Testis (tissue), 3 donors: ENCODE data around the gene SERPINA1. TPM values are rescaled to one million over a fixed set of nuclear protein-coding genes. Genes with fewer than 3 reads are reported as not detected.
A peak's percentile ranks its signal among the peaks of the same experiment; 100 is the strongest.

Experiments
- DNase-seq: peaks from one replicate; pipeline ENCODE4 v3.0.0-alpha.2; 2019
- H3K27ac ChIP-seq, 2 donors: fragments of 200-600 bp; sonication (generic); one replicate each; pipeline ENCODE4 v1.5.1; 2019
- H3K27me3 ChIP-seq: fragments of 200-600 bp; sonication (generic); one replicate; pipeline ENCODE4 v1.5.1; 2019
- H3K36me3 ChIP-seq: fragments of 200-600 bp; sonication (generic); one replicate; pipeline ENCODE4 v1.5.1; 2017; ENCODE audit warnings: low read depth; ENCODE audit errors: missing control alignments
- H3K4me1 ChIP-seq: fragments of 200-600 bp; sonication (generic); one replicate; pipeline ENCODE4 v1.5.1; 2019
- H3K4me3 ChIP-seq, 2 donors: fragments of 200-600 bp; sonication (generic); one replicate each; pipeline ENCODE4 v1.5.1; 2017 to 2019
- H3K9me3 ChIP-seq: fragments of 200-600 bp; sonication (generic); one replicate; pipeline ENCODE4 v1.5.1; 2017
- POLR2A ChIP-seq: fragments of 450-650 bp; IDR thresholded peaks from one replicate; pipeline ENCODE4 v1.6.1; 2017; ENCODE audit warnings: antibody characterized with exemption, mild to moderate bottlenecking, moderate library complexity
- WGBS, 2 donors: methylation state at CpG; one replicate each; pipeline ENCODE4 v1.1.5; 2018; 5-methylcytosine and 5-hydroxymethylcytosine counted together
- intact Hi-C: fragments of 100-400 bp; cut with DNase I; formaldehyde crosslinking; loops from one replicate; pipeline ENCODE4 v1.15.1; 2023; ENCODE audit warnings: low total_unique reads
- polyA plus RNA-seq: library from polyadenylated mRNA; stranded (reverse); fragments of 350-450 nt; fragmentation: Illumina TruSeq; extraction: RNeasy Lipid Tissue Mini Kit (QIAGEN cat#74804); gene quantifications from one replicate; pipeline ENCODE4 v1.2.3, GENCODE V29; 2014; ENCODE audit warnings: low read depth, low replicate concordance; ENCODE audit not compliant: insufficient read depth
- total RNA-seq, 2 donors: library from RNA; depleted of rRNA; stranded (reverse); fragments of >200 nt; gene quantifications; one replicate each; pipeline ENCODE4 v1.2.3, GENCODE V29; 2016
- TF ChIP-seq, protein P1 (sequence below), 3 experiments: fragments of 450-650 bp in 2 of 3; fragments of 200-600 bp in 1 of 3; sonication (generic) in 1 of 3; IDR thresholded peaks; one replicate each; pipeline ENCODE4 v1.5.1; 2016 to 2019; ENCODE audit warnings: antibody characterized with exemption in 3 of 3, mild to moderate bottlenecking in 2 of 3, moderate library complexity in 1 of 3

The SERPINA1 gene
- total and polyA plus RNA-seq, 3 donors from 2014 or later: 1.0 to 123 (median 2.2) TPM

DNA sequence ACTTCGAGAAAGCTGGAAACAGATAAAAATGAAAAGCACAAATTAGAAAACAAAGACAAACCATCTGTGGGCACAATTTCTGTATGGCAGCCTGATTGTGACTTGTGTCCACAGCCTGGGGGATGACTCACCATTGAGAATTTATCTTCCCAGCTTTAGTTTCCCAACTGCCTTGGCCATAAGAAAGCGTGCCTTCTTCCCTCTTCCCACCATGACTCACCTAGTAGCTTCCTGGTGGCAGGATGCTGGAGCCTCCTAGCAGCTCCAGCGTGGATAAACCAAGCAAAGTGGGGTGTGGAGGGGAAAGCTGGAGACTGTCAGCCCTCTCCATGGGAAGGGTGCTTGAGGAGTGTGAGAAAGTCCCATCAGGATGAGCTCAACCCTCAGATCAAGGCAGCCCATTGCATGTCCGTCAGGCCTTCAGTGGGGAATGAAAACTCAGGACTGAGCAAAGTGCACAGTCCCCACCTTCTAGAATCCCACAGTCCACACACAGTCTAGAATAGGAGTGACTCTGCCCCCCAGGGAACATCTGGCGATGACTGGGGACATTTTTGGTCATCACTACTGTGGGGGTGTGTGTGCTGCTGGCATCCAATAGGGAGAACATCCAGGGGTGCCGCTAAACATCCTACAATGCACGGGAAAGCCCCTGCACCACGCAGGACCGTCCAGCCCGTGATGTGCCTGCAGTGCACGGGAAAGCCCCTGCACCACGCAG is 42.9 kb downstream of the SERPINA1 start:
- DNase-seq: no peak
- Histone ChIP-seq H3K27ac (no peak overlapping the region), H3K27me3 (no peaks in the 10 kb centered on the region), H3K4me1 (no peaks in the 10 kb centered on the region), H3K4me3 (no peak overlapping the region), H3K9me3 (no peaks in the 10 kb centered on the region), H3K36me3 (no peaks in the 10 kb centered on the region)
- TF ChIP-seq, protein P1, sequence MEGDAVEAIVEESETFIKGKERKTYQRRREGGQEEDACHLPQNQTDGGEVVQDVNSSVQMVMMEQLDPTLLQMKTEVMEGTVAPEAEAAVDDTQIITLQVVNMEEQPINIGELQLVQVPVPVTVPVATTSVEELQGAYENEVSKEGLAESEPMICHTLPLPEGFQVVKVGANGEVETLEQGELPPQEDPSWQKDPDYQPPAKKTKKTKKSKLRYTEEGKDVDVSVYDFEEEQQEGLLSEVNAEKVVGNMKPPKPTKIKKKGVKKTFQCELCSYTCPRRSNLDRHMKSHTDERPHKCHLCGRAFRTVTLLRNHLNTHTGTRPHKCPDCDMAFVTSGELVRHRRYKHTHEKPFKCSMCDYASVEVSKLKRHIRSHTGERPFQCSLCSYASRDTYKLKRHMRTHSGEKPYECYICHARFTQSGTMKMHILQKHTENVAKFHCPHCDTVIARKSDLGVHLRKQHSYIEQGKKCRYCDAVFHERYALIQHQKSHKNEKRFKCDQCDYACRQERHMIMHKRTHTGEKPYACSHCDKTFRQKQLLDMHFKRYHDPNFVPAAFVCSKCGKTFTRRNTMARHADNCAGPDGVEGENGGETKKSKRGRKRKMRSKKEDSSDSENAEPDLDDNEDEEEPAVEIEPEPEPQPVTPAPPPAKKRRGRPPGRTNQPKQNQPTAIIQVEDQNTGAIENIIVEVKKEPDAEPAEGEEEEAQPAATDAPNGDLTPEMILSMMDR (IDR thresholded peaks at IDR 0.05): no peak
- TF ChIP-seq POLR2A: no peak
- intact Hi-C loops: no loop called here
- WGBS, 2 donors: 76 to 87% methylated on average over 10 to 12 of the region's 12 CpGs

DNA sequence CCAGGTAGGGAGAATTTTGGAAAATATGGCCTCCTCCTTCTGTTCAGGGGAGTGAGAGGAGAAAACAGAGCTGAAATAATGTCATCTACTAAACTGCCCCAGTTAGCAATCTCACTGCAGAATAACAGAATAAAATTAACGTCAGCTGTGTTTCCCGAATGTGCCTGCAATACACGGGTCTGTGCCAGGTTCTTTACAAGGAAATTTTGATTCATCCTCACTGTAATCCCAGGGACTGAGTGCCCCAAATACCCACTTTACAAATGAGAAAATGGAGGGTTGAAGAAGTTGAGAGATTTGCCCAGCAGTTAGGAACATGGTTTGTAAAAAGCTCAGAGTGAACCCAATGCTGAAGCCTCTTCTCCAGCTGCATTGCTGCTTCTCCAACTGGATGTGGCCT is 44.0 kb downstream of the SERPINA1 start:
- Histone ChIP-seq H3K27ac (no peak overlapping the region), H3K9me3 (no peaks in the 10 kb centered on the region), H3K27me3 (no peaks in the 10 kb centered on the region), H3K4me3 (no peak overlapping the region), H3K4me1 (no peaks in the 10 kb centered on the region), H3K36me3 (no peaks in the 10 kb centered on the region)
- TF ChIP-seq, protein P1 (IDR thresholded peaks at IDR 0.05): no peak
- no peak for TF ChIP-seq POLR2A
- intact Hi-C loops: no loop called here
- no peak for DNase-seq
- 72 to 75% methylated on average over 3 of the region's 3 CpGs for WGBS, 2 donors

DNA sequence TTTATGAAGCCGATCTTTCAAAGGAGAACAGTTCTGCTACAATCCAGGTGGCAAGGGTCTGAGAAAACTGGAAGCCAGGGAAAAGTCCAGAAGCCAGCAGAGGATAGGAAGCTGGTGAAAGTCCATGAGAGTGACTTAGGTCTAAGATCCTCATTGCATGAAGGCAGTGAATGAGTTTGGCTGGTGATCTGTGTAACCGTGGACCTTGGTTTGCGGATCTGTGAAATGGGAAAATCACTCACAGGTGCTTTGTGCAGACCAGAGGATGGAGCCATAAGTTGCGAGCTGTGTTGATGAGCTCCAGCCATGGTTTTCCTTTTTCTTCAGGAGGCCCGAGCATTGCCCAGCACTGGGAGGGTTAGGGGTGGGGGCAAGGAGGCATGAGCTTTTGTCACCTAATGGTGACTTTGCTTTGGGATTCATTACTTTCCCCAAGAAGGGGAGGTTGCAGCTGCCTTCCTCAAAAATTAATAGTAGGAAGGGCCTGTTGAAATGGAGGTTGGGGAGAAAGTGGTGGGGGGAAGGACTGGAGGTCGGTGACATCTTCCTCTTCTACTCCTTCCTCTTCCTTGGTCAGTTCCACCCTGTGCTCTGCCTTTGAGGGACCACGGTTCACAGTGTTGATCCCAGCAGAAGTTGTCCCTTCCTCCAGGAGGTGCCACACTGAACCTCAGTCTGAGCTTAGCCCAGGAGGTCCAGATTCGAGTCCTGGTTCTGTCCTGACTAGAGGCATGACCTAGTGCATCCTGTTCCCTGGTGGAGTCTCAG is 45.0 kb downstream of the SERPINA1 start:
- 87 to 95% methylated on average over 7 to 8 of the region's 8 CpGs for WGBS, 2 donors
- DNase-seq: no peak
- no peak overlapping the region for H3K4me3 ChIP-seq
- no peaks in the 10 kb centered on the region for H3K9me3 ChIP-seq
- no peaks in the 10 kb centered on the region for H3K36me3 ChIP-seq
- H3K27me3 ChIP-seq: no peaks in the 10 kb centered on the region
- TF ChIP-seq, protein P1 (IDR thresholded peaks at IDR 0.05): no peak
- TF ChIP-seq POLR2A: no peak
- intact Hi-C loops: no loop called here
- H3K27ac ChIP-seq: no peak overlapping the region
- H3K4me1 ChIP-seq: no peaks in the 10 kb centered on the region

DNA sequence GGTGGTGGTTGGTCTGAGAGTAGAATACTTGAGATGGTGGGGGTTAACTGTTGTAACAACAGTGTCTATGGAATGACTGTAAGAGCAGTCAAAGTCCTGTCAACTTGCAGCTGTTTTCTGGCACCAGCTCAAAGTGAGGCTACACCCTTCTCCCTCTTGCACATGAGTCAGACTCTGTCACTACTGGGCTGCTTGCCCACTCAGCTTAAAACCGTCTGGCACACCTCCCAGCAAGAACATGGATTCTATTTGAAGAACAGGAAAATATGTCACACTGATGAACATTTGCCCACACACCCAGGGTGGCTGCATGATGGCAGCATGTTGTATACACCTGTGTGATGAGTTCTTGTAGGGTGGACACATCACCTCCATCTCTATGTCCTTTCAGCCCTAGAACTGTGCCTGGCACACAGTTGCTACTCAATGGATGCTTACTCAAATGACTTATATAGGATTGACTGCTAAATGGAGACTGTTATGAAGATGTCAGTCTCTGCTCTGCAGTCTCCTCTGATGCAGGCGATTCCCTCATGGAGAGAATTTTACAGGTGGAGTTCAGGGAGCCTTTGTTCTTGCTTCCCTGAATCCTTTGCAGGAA is 46.0 kb downstream of the SERPINA1 start:
- intact Hi-C loops: no loop called here
- Histone ChIP-seq H3K27me3 (no peaks in the 10 kb centered on the region), H3K4me3 (no peak overlapping the region), H3K9me3 (no peaks in the 10 kb centered on the region), H3K27ac (no peak overlapping the region), H3K4me1 (no peaks in the 10 kb centered on the region), H3K36me3 (no peaks in the 10 kb centered on the region)
- 59 to 60% methylated on average over 2 of the region's 2 CpGs for WGBS, 2 donors
- TF ChIP-seq, protein P1 (IDR thresholded peaks at IDR 0.05): no peak
- TF ChIP-seq POLR2A: no peak
- DNase-seq: peak; percentile 89
